Left cardiac atrium (tissue), 2 donors: ENCODE measurements around the gene IQCN. TPM values are rescaled to one million over a fixed set of nuclear protein-coding genes. Genes with fewer than 3 reads are reported as not detected.

Experiments
- microRNA-seq, 2 donors: library from miRNA; unstranded; fragments of <30 nt; microRNA quantifications; one replicate each; pipeline ENCODE4 v1.2.0, GENCODE V29; 2020
- total RNA-seq, 2 donors: library from RNA; stranded (reverse); fragmentation: NEBNext Ultra II Directional; extraction: Animal tissue kit (Norgen Biotek cat#: 25700); gene quantifications; one replicate each; pipeline ENCODE4 v1.2.1, GENCODE V29; 2021
- donor health status: DM: no; HTN: yes; CAD: no; lungs with severe emphysema.
- donor health status: DM: yes; HTN: yes; CAD: no.

IQCN gene
- total RNA-seq, 2 donors from 2014 or later: 0.91 to 1.3 TPM

Small RNA genes lying within 50 kb of the gene (microRNA-seq; reads per million reads assigned to microRNA genes)
- 1.8 to 2.2 reads per million in 2 donors for gene MIR3188

Other genes with a start within 250 kb of the IQCN start
- 1 to 10 TPM; 1.2 to 1.6 TPM for gene IL12RB1, start 187.5 kb downstream of the IQCN start, total RNA-seq
- 1 to 10 TPM; 5.5 to 7.9 TPM for gene MAST3, start 176.7 kb downstream of the IQCN start, total RNA-seq
- gene PIK3R2, start 121.3 kb downstream of the IQCN start, total RNA-seq: 10 to 100 TPM; 22.1 to 24.5 TPM
- 10 to 100 TPM; 43.7 to 68.9 TPM for gene IFI30, start 100.6 kb downstream of the IQCN start, total RNA-seq
- 10 to 100 TPM in 1 of 2 donors, 1 to 10 TPM in 1; 8.7 to 13.4 TPM for gene MPV17L2, start 81.2 kb downstream of the IQCN start, total RNA-seq
- 10 to 100 TPM; 23.8 to 29.2 TPM for gene RAB3A, start 70.4 kb downstream of the IQCN start, total RNA-seq
- under 1 TPM in 1 of 2 donors, not detected in 1; 0.55 TPM for gene PDE4C, start 48.0 kb downstream of the IQCN start, total RNA-seq
- 100 to 1,000 TPM; 122 to 169 TPM for gene JUND, start 7.2 kb upstream of the IQCN start, total RNA-seq
- 10 to 100 TPM; 68.9 to 79.0 TPM for gene LSM4, start 48.6 kb upstream of the IQCN start, total RNA-seq
- gene PGPEP1, start 66.1 kb upstream of the IQCN start, total RNA-seq: 10 to 100 TPM; 27.5 to 34.7 TPM
- 1 to 10 TPM in 1 of 2 donors, under 1 TPM in 1; 0.50 to 1.5 TPM for gene GDF15, start 111.7 kb upstream of the IQCN start, total RNA-seq
- 1 to 10 TPM; 4.9 to 8.7 TPM for gene LRRC25, start 123.2 kb upstream of the IQCN start, total RNA-seq
- 10 to 100 TPM; 37.4 to 49.3 TPM for gene SSBP4, start 144.9 kb upstream of the IQCN start, total RNA-seq
- gene ISYNA1, start 163.7 kb upstream of the IQCN start, total RNA-seq: 10 to 100 TPM; 29.2 to 44.6 TPM
- gene ELL, start 247.6 kb upstream of the IQCN start, total RNA-seq: 10 to 100 TPM; 10.8 to 18.7 TPM